Endothelial cell of umbilical vein (primary cell): ENCODE measurements around the gene LYSMD4. TPM values are rescaled to one million over a fixed set of nuclear protein-coding genes. Genes with fewer than 3 reads are reported as not detected.
A peak's percentile ranks its signal among the peaks of the same experiment; 100 is the strongest.

Source experiments
- BruUV-seq: library from RNA; stranded (reverse); fragments of 400-500 nt; replicated peaks from 2 replicates; lab custom pipeline; 2021; lab: Mats Ljungman, UMichigan
- CTCF ChIA-PET: fragments of 300-600, 350-600 bp; sonication (Branson Sonifier 250); formaldehyde crosslinking; loops from one replicate; lab custom pipeline; 2021; ENCODE audit warnings: antibody characterized with exemption, inconsistent platforms; lab: Charles Lee
- POLR2A ChIA-PET: fragments of 300-600, 350-600 bp; sonication (Branson Sonifier 250); formaldehyde crosslinking; loops from one replicate; lab custom pipeline; 2021; ENCODE audit warnings: antibody characterized with exemption, inconsistent platforms; lab: Charles Lee
- DNase-seq: peaks from one replicate; pipeline ENCODE4 v3.0.0-alpha.2; 2011; ENCODE audit warnings: low read depth, low spot score
- FAIRE-seq: peaks from 2 replicates; lab custom pipeline; 2011; peaks lifted over from hg19 to GRCh38; lab: Jason Lieb, UNC
- H2AFZ ChIP-seq: 2 replicates; pipeline ENCODE4 v1.6.0; 2012; ENCODE audit warnings: low read depth, low read length, control low read depth, inconsistent platforms
- H3K27ac ChIP-seq: 2 replicates; pipeline ENCODE4 v1.5.1; 2011; ENCODE audit warnings: low read depth, mild to moderate bottlenecking, control low read depth, low read length, moderate library complexity; ENCODE audit not compliant: insufficient read depth
- H3K27me3 ChIP-seq, 2 experiments: 2 replicates each; pipeline versions ENCODE4 v1.6.0 to v1.6.1; 2011; ENCODE audit warnings: low read length in 2 of 2, mixed read lengths in 1 of 2; ENCODE audit not compliant: control insufficient read depth in 2 of 2, insufficient read depth in 2 of 2
- H3K36me3 ChIP-seq, 2 experiments: 2 replicates in 1 of 2; 3 replicates in 1 of 2; pipeline ENCODE4 v1.5.1; 2011; ENCODE audit warnings: low read length in 2 of 2, mild to moderate bottlenecking in 1 of 2, moderate library complexity in 1 of 2; ENCODE audit not compliant: control insufficient read depth in 2 of 2, insufficient read depth in 2 of 2; ENCODE audit errors: extremely low read depth in 1 of 2
- H3K4me1 ChIP-seq: 3 replicates; pipeline ENCODE4 v1.5.1; 2011; ENCODE audit warnings: mild to moderate bottlenecking, low read length; ENCODE audit not compliant: control insufficient read depth, insufficient read depth; ENCODE audit errors: extremely low read depth
- H3K4me2 ChIP-seq: 2 replicates; pipeline ENCODE4 v1.6.1; 2011; ENCODE audit warnings: low read length, control low read depth, mixed read lengths; ENCODE audit not compliant: insufficient read depth
- H3K4me3 ChIP-seq, 3 experiments: fragments of 200-600 bp in 1 of 3; sonication (generic), shearing (Covaris generic) in 1 of 3; replicated peaks in 1 of 3; 2 replicates each; pipeline ENCODE4 v1.5.1; 2011 to 2016; ENCODE audit warnings: control low read depth in 3 of 3, low read length in 3 of 3, mild to moderate bottlenecking in 2 of 3, inconsistent platforms in 1 of 3, low read depth in 1 of 3, moderate library complexity in 1 of 3; ENCODE audit not compliant: insufficient read depth in 1 of 3
- H3K79me2 ChIP-seq: 2 replicates; pipeline ENCODE4 v1.6.0; 2012; ENCODE audit warnings: low read length, inconsistent platforms; ENCODE audit not compliant: control insufficient read depth, insufficient read depth
- H3K9ac ChIP-seq: replicated peaks from 2 replicates; pipeline ENCODE3; 2011; ENCODE audit warnings: low read length, control low read depth; ENCODE audit not compliant: insufficient read depth; ENCODE audit errors: extremely low read depth
- H3K9me1 ChIP-seq: replicated peaks from 3 replicates; pipeline ENCODE4 v1.6.0; 2011; ENCODE audit warnings: mild to moderate bottlenecking, low read length; ENCODE audit not compliant: control insufficient read depth, insufficient read depth; ENCODE audit errors: extremely low read depth
- H3K9me3 ChIP-seq: replicated peaks from 2 replicates; pipeline ENCODE4 v1.5.1; 2012; ENCODE audit warnings: low read length, inconsistent platforms; ENCODE audit not compliant: control insufficient read depth, insufficient read depth
- H4K20me1 ChIP-seq: replicated peaks from 2 replicates; pipeline ENCODE3; 2011; ENCODE audit warnings: mild to moderate bottlenecking, low read length; ENCODE audit not compliant: control insufficient read depth, insufficient read depth; ENCODE audit errors: extremely low read depth
- EZH2 ChIP-seq: IDR thresholded peaks from 2 replicates; pipeline ENCODE4 v1.6.1; 2012; ENCODE audit warnings: borderline replicate concordance, low read depth, mild to moderate bottlenecking, moderate library complexity, low read length, inconsistent platforms; ENCODE audit not compliant: severe bottlenecking
- GATA2 ChIP-seq: IDR thresholded peaks from 2 replicates; pipeline ENCODE4 v1.7.0; 2011; ENCODE audit warnings: low read depth, mild to moderate bottlenecking, moderate library complexity, mixed read lengths, low read length; ENCODE audit not compliant: insufficient read length, insufficient read depth
- JUN ChIP-seq: IDR thresholded peaks from 2 replicates; pipeline ENCODE4 v1.6.1; 2011; ENCODE audit warnings: borderline replicate concordance, low read depth; ENCODE audit not compliant: insufficient read length, insufficient read depth
- MAX ChIP-seq: IDR thresholded peaks from 2 replicates; pipeline ENCODE4 v1.6.1; 2011; ENCODE audit not compliant: insufficient read depth, insufficient read length
- MYC ChIP-seq: IDR thresholded peaks from one replicate; pipeline ENCODE4 v1.6.1; 2011; ENCODE audit warnings: mild to moderate bottlenecking, low read depth, low read length
- POLR2AphosphoS5 ChIP-seq: IDR thresholded peaks from 2 replicates; pipeline ENCODE4 v1.6.1; 2012; ENCODE audit warnings: low read depth, mild to moderate bottlenecking, control low read depth, low read length, moderate library complexity; ENCODE audit not compliant: insufficient read depth
- dilution Hi-C: fragments of 300-500 bp; cut with MboI; formaldehyde crosslinking; loops from one replicate; pipeline ENCODE4 v1.15.0; 2019; ENCODE audit warnings: low sequenced_read_pairs; ENCODE audit not compliant: extremely low pct_ligation_motif_present
- intact Hi-C: fragments of 100-400 bp; cut with micrococcal nuclease; formaldehyde crosslinking; loops from one replicate; pipeline ENCODE4 v1.10.0; 2022
- polyA plus RNA-seq, 4 experiments: library from polyadenylated mRNA; depleted of rRNA in 3 of 4; stranded (reverse) in 3 of 4; unstranded in 1 of 4; fragments of >200 nt; gene quantifications; 2 replicates each; pipeline versions ENCODE4 v1.2.1 to v1.2.3, GENCODE V29; 2011 to 2012; ENCODE audit warnings: missing spikeins in 1 of 4
- total RNA-seq: library from RNA; stranded (reverse); gene quantifications from 2 replicates; pipeline ENCODE4 v1.2.3, GENCODE V29; 2021
- TF ChIP-seq, protein P1 (sequence below), 2 donors: IDR thresholded peaks; 1 replicate in 1 of 2; 2 replicates in 1 of 2; pipeline ENCODE4 v1.5.1; 2011; ENCODE audit warnings: low read length in 2 of 2, mild to moderate bottlenecking in 2 of 2, moderate library complexity in 2 of 2, control low read depth in 1 of 2, inconsistent platforms in 1 of 2, low read depth in 1 of 2; ENCODE audit not compliant: insufficient read depth in 1 of 2; ENCODE audit errors: extremely low read depth in 1 of 2

Gene LYSMD4
- total and polyA plus RNA-seq, 2 donors (not counting 3 experiments of a cell fraction or from before 2014, with no cell fraction given) = 7.0 to 7.1 TPM

- no peak overlapping the region for H3K27ac ChIP-seq
- H3K9ac ChIP-seq = no peak overlapping the region
- H2AFZ ChIP-seq = no peak overlapping the region
- no peaks in the 10 kb centered on the region for H3K79me2 ChIP-seq
- no peaks in the 10 kb centered on the region for H3K9me3 ChIP-seq
- POLR2A ChIA-PET = no interaction called here
- no peaks in the 10 kb centered on the region for H3K27me3 ChIP-seq
- H3K4me2 ChIP-seq = no peak overlapping the region
- no peaks in the 10 kb centered on the region for H3K36me3 ChIP-seq
- H3K9me1 ChIP-seq = no peaks in the 10 kb centered on the region
- FAIRE-seq = peak; percentile 81
- no TSS peak for BruUV-seq
- TF ChIP-seq EZH2 (no peak), MYC (no peak), JUN (no peak), POLR2AphosphoS5 (no peak), MAX (no peak), GATA2 (no peak)
- TF ChIP-seq, protein P1, sequence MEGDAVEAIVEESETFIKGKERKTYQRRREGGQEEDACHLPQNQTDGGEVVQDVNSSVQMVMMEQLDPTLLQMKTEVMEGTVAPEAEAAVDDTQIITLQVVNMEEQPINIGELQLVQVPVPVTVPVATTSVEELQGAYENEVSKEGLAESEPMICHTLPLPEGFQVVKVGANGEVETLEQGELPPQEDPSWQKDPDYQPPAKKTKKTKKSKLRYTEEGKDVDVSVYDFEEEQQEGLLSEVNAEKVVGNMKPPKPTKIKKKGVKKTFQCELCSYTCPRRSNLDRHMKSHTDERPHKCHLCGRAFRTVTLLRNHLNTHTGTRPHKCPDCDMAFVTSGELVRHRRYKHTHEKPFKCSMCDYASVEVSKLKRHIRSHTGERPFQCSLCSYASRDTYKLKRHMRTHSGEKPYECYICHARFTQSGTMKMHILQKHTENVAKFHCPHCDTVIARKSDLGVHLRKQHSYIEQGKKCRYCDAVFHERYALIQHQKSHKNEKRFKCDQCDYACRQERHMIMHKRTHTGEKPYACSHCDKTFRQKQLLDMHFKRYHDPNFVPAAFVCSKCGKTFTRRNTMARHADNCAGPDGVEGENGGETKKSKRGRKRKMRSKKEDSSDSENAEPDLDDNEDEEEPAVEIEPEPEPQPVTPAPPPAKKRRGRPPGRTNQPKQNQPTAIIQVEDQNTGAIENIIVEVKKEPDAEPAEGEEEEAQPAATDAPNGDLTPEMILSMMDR (IDR thresholded peaks at IDR 0.05; ENCODE audit: extremely low read depth in 1 of 2, insufficient read depth in 1 of 2, low read depth in 1 of 2, low read length in 2 of 2) = peak; percentile 67 to 68
- H3K4me3 ChIP-seq = no peak overlapping the region
- DNase-seq = peak; percentile 73
- dilution Hi-C loops = no loop called here
- H3K4me1 ChIP-seq = no peaks in the 10 kb centered on the region
- intact Hi-C loops = loop anchor here (1.0 to 5.0 kb wide), 6 partner anchors 23 to 483 kb away; partner anchors contain the start of gene LYSMD4
- H4K20me1 ChIP-seq = no peaks in the 10 kb centered on the region
- CTCF ChIA-PET = interaction anchor here (0.6 to 6.7 kb wide), 44 partner anchors 8 to 993 kb away, joined by 3 to 155 read pairs (median 4); partner anchors contain the start of genes LRRC28, LYSMD4 and SYNM
Measured at GRCh38 chr15:99755692-99756409, 22.6 kb upstream of the LYSMD4 start.
